Activated CD8-positive, alpha-beta memory T cell treated with anti-CD3 and anti-CD28 coated beads, Interleukin-2, amount 50 U/mL, for 48 hours (primary cell): ENCODE measurements around the gene VPS36.
"Not testable (repeated sequence)": the region's sequence is repeated elsewhere in the genome, so short reads cannot be mapped to it uniquely, and the experiment has no call there.

Experiments used
- DNase-seq: peaks from one replicate; pipeline ENCODE4 v3.0.0-alpha.2; 2020

VPS36 gene

DNA sequence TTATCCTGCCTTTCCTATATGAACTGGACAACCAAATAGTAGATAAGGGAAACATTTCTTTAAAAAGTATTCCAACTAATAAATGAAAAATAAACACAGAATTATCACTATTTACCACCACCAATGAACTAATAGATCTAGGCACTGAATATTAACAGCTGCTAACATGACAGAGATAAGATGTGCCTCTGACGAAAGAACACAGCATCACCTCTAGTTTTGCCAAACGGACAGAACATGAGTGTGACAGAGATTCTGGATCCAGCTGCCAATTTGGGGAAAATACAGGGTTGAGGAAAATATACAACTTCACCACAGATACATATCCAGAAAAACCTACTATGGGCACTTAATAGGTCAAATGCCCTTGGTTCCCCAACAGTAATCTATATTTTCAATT lies 18.0 kb downstream of the VPS36 start:
- no peak for DNase-seq

DNA sequence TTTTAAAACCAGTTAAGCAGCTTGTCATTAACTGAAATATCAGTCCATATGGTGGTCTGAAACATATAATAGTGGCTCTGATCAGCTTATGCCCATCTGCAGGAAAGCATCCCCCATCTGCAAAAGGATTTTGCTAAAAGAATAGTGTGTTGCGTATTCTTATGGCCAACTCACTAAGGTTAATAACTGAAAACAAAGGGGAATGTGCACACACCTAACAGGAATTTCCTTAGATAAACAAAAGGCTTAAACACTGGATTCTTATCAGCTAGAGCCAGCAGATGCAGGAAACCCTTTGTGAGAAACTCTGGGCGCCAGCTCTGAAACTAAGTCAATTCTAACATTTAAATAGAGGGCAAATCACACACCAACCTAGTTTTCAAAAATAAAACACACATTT lies 22.1 kb downstream of the VPS36 start:
- no peak for DNase-seq

DNA sequence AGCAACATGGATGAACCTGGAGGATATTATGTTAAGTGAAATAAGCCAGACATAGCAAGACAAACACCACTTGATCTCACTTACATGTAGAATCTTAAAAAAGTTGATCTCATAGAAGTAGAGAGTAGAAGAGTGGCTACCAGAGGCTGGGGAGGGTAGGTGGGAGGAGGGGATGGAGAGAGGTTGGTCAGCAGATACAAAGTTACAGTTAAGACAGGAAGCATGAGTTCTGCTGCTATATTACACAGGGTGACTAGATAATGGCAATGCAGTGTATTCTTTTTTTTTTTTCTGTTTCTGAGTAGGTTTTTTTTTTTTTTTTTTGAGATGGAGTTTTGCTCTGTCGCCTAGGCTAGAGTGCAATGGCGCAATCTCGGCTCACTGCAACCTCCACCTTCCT lies 29.2 kb downstream of the VPS36 start:
- DNase-seq = no peak

DNA sequence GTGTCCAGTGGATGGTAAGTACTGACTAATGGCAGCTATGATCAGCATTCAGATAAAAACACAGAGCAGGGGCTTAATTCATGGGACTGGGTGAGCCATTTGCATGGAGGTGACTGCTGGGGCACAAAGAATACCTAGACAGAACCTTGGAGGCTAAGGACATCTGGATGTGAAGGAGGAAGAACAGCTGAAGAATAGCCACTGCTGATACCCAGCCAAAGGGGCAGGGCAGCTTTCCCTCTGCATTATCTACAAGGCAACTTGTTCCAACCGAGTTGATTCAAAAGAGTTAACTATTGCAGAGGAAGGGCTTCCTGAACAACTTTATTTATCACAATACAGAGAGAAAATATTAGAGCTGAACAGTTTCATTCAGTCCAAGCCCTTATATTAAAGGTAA lies 31.4 kb downstream of the VPS36 start:
- no peak for DNase-seq

DNA sequence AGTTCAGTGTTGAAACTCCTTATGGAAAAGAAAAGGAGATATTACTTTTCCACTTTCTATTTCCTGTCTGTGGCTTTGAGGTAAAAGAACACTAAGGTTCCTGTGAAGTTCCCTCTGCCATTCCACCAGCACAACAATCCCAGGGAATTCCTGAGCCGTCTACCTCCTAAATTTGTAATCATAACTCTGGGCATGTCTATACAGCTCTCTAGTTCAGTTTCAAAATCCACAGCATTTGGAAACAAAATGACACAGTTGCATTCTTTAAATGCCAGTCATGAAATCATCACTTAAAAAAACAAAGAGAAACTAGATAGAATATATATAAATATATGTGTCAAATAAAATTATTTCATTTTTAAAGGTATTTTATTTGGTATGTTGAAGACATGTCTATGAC lies 35.5 kb downstream of the VPS36 start:
- no peak for DNase-seq

DNA sequence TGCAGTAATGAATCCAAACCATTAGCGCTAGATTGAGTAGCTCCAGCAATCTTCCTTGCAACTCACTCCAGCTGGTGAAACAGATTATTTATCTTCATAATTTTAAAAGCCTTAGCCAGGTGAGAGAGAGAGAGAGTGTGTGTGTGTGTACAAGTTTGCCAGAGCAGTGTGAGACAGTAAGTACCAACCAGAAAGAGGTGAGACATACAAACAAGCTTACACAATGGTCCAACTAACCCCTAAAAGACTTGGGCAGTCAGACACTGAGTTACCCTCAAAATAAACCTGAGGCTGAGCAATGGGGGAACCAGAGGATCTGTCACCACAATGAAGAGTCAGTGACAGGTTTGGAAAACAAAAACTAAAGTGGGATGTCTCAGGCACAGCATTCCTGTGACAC lies 36.4 kb downstream of the VPS36 start:
- DNase-seq = no peak

DNA sequence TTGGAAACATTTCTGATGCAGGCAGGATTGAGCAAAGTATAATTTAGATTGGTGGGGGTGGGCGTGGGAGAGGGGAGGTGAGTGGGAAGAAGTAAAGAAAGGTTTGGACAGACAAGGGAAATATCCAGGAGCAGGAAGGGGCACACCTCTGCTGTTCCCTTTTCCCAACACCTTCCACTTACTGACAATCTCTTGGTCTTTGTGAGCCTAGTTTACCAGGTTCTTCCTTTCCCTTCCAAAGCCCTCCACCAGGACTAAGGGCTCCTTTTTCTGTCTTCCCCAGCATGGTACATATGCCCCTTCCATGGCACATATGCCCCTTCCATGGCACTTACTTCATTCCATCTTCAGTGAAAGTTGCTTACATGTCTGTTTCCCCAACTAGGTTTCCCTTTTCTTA lies 38.3 kb downstream of the VPS36 start:
- no peak for DNase-seq

DNA sequence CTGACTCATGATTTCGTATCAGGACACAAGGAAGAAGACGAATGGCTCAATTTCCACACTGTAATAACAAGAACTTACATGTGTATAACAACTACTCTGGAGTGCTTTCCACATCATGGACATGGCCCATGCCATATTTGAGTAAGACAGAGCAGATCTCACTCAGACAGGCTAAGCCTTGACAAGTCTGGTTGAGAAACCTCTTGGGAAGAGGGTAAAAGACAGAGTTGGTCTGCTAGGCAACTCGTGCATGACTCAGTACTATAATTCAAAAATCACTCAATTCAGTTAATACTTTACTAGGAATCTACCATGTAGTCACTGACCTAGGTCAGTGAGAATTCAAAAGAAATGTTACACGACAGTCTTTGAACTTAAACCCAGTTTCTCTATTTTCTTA lies 38.8 kb downstream of the VPS36 start:
- no peak for DNase-seq

DNA sequence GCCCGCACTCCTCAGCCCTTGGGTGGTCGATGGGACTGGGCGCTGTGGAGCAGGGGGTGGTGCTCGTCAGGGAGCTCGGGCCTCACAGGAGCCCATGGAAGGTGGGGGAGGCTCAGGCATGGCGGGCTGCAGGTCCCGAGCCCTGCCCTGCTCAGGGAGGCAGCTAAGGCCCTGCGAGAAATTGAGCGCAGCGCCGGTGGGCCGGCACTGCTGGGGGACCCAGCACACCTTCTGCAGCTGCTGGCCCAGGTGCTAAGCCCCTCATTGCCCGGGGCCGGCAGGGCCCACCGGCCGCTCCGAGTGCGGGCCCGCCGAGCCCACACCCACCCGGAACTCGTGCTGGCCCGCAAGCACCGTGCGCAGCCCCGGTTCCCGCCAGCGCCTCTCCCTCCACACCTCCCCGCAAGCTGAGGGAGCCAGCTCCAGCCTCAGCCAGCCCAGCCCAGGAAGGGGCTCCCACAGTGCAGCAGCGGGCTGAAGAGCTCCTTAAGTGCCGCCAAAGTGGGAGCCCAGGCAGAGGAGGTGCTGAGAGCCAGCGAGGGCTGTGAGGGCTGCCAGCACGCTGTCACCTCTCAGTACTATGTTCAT lies 42.3 kb downstream of the VPS36 start:
- not testable (repeated sequence) for DNase-seq

DNA sequence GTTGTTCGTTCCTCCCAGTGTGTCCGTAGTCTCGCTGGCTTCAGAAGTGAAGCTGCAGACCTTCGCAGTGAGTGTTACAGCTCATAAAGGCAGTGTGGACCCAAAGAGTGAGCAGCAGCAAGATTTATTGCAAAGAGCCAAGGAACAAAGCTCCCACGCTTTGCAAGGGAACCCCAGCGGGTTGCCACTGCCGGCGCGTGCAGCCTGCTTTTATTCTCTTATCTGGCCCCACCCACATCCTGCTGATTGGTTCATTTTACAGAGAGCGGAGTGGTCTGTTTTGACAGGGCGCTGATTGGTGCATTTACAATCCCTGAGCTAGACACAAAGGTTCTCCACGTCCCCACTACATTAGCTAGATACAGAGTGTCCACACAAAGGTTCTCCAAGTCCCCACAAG lies 43.0 kb downstream of the VPS36 start:
- not testable (repeated sequence) for DNase-seq

DNA sequence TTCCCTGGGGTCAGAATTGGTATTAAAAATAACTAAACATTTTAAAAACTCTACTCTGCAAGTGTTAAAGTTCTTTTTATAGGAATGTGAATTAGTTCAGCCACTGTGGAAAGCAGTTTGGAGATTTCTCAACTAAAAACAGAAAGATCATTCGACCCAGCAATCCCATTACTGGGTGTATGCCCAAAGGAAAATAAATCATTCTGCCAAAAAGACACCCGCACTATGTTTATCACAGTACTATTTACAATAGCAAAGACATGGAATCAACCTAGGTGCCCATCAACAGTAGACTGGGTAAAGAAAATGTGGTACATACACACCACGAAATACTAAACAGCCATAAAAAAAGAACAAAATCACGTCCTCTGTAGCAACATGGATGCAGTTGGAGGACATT lies 43.8 kb downstream of the VPS36 start:
- DNase-seq = no peak

DNA sequence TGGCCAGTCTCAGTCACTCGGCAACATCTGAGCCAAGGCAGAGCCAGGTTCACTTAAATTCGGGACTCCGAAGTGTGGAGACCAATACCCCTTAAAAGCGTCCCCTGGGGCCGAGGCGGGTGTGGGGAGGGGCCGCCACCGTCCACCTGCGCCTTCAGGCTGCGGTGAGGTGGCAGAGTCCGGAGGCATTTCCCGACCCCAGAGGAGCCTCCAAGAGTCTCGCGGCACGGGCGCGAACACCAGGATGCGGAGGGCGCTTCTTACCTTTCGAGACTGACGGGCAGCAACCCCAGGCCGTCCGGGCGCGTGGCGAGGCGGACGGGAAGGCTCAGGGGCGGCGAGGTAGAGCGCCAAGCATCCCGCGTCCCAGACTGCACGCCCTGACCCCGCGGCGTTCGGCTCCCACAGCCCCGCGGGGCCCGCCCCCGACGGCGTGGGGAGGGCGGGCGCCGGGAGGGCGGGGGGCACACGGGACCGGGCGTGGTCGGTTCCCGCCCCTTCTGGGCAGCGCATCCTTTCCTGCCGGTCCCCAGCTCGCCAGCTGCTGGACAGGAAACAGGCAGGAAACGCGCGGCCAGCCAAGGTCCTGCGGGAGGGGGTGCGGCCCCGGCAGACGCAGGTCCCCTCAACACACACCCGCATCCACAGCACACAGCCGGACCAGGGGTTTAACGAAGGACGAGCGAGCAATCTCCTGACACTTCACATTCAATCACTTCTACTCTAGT lies 44.5 kb downstream of the VPS36 start, which contains the start of gene THSD1:
Gene THSD1 (minus strand): TSS at position 406 of the 728 bp plus-strand sequence. CDS start 3,572 bp downstream, outside the sequence.
- DNase-seq = peak; percentile 62

DNA sequence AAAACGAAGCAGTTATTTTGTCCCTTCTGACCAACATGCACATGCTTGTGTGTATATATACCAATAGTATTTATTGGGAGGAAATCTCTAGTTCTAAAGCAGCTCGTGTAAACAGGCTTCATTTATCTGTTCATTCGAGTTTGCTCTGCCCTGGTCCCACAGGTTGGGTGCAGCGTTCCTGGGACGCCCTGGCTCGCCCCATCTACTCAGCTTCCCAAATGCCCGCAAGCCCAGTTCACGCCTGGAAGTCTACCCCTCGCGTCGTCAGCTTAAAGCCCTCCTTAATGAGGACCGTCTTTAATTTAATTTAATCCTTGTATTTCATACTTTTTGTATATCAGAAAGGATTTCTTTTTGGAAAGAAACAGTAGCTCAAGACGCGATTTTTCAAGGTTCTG lies 45.1 kb downstream of the VPS36 start:
- DNase-seq = no peak

DNA sequence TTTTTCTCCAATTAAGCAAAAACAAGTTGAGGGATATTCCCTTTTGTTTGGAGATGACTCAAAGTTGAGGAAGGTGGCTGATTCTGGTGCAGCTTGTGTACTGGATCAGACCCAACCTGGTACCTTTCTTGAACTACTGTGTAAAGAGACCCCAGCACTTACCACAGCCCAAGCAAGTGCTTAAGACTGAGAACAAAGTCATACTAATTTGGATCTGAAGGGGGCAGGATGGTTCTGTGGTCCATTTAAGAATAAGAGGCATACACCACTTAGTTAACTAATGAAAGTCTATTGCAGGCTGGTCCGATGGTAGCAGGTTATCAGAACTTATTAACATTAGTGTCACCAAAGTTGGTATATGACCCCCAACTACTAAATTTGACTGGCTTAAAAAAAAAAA lies 50.7 kb downstream of the VPS36 start:
- no peak for DNase-seq

DNA sequence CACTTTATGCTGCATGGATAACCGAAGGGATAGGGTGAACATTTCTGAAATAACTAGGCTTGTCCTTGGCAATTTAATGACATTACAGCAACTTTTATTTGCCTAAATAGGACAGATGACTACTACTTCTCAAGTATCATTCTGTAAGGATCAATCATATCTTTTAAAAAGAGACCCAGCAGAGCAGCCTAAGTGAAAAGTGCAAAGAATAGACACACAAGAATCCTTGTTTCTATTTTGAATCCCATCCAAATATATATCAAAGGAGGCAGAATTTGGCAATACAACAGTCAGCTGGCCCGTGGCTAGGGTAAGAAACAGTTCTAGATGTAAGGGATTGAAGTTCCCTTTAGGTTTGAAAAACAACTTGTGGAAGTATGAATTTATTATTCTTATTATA lies 51.4 kb downstream of the VPS36 start:
- no peak for DNase-seq

DNA sequence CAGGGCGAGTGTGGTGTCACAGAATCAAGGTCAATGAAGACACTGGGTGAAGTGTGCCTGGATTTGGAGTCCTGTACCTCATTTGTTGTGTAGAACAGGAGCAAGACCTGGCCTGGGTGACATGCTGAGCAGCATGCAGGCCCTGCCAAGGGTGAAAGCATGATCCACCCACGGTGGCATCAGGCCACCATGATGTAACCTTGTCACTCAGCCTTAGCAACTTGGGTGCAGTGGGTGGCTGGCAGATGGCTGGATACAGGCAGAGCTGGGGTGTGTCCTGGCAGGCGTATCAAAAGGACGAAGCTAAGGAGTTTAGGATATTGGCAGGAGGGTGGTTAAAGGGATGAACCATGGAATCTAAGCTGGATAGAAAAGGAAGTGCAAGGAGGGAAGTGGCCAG lies 54.7 kb downstream of the VPS36 start:
- DNase-seq = no peak

DNA sequence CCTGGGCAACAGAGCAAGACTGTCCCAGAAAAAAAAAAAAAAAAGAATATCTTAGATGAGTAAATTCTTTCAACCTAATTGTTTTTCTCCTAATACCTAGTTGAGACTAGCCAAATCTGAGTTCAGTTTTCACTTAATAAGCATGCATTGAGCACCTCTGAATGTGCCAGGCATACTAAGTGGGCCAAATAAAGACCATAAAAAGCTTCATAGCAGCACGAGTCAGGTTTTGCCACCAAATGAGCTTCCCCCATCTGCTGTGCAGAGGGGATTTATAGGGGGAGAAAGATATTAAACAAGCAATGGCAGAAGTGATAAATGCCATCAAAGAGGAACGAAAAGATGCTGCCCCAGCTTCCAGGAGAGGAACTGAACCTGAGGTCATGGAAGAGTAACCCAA lies 55.8 kb downstream of the VPS36 start:
- DNase-seq = no peak

DNA sequence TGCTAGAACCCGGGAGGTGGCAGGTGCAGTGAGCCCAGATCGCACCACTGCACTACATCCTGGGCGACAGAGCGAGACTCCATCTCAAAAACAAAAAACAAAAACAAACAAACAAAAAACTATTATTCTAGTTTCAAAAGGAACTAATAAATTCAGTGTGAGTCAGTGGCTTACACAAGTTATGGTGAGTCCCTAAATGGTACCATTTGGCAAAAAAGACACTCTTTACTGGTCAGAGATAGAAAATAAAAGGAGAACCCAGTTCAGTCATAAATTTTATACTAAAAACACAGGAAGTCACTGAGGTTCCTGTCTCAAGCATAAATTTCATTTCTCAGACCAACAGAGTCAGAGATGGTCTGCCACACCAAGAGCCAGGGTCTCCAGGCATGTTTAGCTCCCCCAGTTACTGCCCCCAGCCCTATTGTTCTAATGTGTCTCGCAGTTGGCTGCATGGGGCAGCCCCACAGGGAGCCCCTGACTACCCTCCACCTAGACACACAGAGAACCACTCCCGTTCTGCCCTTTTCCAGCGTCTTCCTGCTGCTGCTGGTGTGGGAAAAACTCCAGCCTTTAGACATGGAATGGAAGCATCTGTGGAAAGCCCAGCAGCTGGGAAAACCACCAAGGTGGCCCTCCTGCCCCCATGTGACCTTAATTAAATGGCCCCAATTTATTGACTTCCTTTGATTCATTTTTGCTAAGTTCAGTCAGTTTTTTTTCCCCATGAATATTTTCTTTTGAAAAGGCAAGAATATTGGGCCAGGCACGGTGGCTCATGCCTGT lies 56.7 kb downstream of the VPS36 start:
- no peak for DNase-seq

DNA sequence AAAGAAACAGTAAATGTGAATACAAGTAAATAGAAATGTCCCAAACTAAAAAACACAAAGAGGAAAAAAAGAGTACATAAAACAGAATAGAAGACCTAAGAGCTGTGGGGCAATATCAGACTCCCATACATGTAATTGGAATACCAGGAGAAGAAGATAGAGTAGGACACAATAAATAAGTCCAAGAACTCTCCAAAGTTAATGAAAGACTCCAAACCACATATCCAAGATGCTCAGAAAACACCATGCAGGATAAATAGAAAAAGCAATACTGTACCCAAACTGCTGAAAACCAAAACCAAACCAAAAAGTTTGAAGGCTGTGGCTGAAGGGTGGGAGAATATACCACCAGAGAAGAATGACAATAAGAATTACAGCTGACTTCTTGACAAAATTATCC lies 62.7 kb downstream of the VPS36 start:
- no peak for DNase-seq

DNA sequence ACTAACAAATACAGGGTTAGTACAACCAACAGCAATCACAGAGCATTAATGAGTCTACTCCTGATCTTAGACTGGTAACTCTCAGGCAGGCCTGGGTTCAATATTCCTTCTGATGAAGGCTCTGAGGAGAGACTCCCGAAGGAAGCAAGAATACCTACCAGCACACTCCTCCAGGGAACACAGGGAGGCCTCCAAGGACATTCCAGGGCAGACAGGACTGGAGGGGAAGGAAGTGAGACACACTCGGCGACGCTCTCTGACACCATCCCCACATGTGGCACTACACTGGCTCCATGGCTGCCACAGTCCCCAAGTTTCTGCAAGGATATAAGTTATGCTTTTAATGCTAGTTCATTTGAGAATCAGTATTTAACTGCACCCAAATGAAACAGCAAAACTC lies 64.6 kb downstream of the VPS36 start:
- no peak for DNase-seq

DNA sequence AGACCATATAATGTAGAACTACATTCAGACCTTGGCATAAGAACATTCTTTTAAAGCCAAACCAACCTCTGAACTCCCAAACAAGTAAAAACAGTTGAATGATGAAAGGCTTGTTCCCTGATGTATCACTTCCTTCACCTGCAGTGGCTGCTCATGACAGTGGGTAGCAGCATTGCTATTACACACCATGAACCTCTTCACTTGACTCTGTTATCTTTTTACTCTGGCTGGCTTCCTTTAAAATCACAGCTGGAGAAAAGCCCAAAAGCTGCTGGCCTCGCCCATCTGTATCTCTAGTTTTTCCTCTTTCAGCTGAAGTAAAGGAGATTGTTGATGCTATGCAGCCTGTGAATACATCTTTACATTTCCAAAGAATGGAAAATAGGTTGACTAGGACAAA lies 67.1 kb downstream of the VPS36 start:
- no peak for DNase-seq

DNA sequence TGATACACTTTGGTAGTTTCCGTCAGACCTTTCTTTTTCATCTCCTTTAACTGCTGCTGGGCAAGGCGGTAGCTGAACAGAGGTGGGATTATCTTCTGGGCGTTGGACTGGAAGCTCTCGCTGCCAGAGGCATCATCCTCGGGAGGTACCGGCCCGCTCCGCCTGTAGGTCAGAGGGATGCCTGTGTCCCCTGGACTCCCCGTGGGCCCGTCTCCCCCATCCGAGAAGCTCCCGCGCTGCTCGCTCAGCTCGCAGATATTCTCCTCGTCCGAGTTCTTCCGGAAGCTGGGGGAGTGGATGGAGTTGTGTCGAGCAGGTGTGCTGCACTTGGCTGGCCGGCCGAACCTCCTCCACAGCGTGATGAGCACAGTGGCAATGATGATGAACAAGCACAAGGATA lies 72.1 kb downstream of the VPS36 start:
- DNase-seq = no peak

DNA sequence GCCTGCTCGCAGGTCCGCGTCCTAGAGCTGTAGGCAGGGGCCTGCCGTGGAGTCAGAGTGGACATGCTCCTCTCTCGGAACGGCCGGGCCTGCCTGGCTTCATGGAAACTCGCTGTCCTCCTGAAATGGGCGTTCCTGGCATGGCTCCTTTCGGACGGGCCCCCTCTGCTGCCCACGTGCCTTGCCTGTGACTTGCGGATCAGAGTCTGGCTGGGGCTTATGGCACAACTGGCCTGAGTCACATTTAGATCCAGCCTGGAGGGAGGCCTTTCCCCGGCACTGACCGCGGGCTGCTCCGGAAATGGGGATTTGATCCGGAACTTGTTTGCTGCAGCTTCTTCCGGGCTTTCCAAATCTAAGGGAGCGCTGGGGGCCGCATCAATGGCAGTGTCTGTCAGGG lies 72.5 kb downstream of the VPS36 start:
- no peak for DNase-seq

DNA sequence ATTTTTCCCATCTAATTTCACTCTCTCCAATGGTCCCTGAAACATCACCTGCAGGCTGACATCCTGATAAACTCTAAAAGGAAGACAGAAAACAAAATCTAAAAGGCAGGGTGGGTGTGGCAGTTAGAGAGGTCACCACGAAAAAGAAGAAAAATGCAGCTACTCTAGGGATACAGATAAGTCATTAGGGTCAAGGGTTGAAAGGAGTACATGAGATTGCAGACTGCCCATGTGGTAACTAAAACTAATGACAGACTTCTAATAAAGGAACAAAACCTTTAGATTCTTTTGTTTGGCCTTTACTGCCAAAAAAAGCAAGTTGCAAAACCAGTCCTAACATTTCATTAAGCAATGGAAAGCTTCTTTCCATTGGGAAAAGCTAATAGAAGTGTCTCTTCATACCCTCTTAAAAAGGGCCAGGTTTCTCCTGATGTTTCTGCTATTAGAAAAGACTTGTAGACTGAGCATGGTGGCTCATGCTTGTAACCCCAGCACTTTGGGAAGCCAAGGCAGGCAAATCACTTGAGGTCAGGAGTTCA lies 75.5 kb downstream of the VPS36 start:
- no peak for DNase-seq
